Measurements from ENCODE around the gene LRMDA. TPM values are rescaled to one million over a fixed set of nuclear protein-coding genes. Genes with fewer than 3 reads are reported as not detected.

LRMDA gene
- total and polyA plus RNA-seq, 2 of the 13 experiments (the other 11 are each of a cell fraction or from before 2014, with no cell fraction given) = 13.4 to 22.0 TPM

GRCh38 chr10:76297780-76298281, 866.4 kb downstream of the LRMDA start (continued):
- peak; percentile 40; the same call in 1 of the 2 replicates for TF ChIP-seq ZNF331 (CRISPR knock-in tag; IDR thresholded peaks at IDR 0.05)
- TF ChIP-seq RBFOX2 (IDR thresholded peaks at IDR 0.05; ENCODE audit: low read depth, low read length) = 0 out of 2 replicates have a peak, but pooled peaks have one; percentile 18
- peak; percentile 89 for TF ChIP-seq ZEB1 (IDR thresholded peaks at IDR 0.05; ENCODE audit: insufficient replicate concordance, low read depth)
- TF ChIP-seq NONO (IDR thresholded peaks at IDR 0.05) = no peak
- peak; percentile 39; the same call in 1 of the 2 replicates for TF ChIP-seq NONO (CRISPR knock-in tag; conservative IDR thresholded peaks at IDR 0.05)
- no peak for TF ChIP-seq TBX3 (IDR thresholded peaks at IDR 0.05; ENCODE audit: borderline replicate concordance)
- no peak for TF ChIP-seq HOXA7 (CRISPR knock-in tag; IDR thresholded peaks at IDR 0.05)
- TF ChIP-seq EHMT2 (IDR thresholded peaks at IDR 0.05; ENCODE audit: borderline replicate concordance, low read depth, low read length) = peak; percentile 35; the same call in 1 of the 2 replicates
- TF ChIP-seq ZHX1 (CRISPR knock-in tag; IDR thresholded peaks at IDR 0.05; ENCODE audit: low read depth) = peak; percentile 40; the same call in 1 of the 2 replicates
- TF ChIP-seq ZNF121 (CRISPR knock-in tag; IDR thresholded peaks at IDR 0.05) = no peak
- peak; percentile 62; the same call in 1 of the 2 replicates for TF ChIP-seq ZNF775 (CRISPR knock-in tag; IDR thresholded peaks at IDR 0.05; ENCODE audit: borderline replicate concordance)
- TF ChIP-seq MAFK (conservative IDR thresholded peaks at IDR 0.05 in 1 of 2, IDR thresholded peaks at IDR 0.05 in 1 of 2; ENCODE audit: low read length in 2 of 2) = no peak
- no peak for TF ChIP-seq POLR2A (IDR thresholded peaks at IDR 0.05; ENCODE audit: insufficient read depth in 1 of 2, low read depth in 2 of 2, low read length in 2 of 2)
- TF ChIP-seq ZNF280D (CRISPR knock-in tag; IDR thresholded peaks at IDR 0.05) = peak; percentile 66; the same call in 1 of the 2 replicates
- no peak; the same call in 1 of the 2 replicates for TF ChIP-seq NFKBIZ (CRISPR knock-in tag; IDR thresholded peaks at IDR 0.05)
- peak; percentile 22; the same call in 1 of the 2 replicates for TF ChIP-seq TAF1 (CRISPR knock-in tag; IDR thresholded peaks at IDR 0.05)
- 0 out of 2 replicates have a peak, but pooled peaks have one; percentile 41 for TF ChIP-seq ISX (CRISPR knock-in tag; conservative IDR thresholded peaks at IDR 0.05)
- TF ChIP-seq ZNF609 (CRISPR knock-in tag; IDR thresholded peaks at IDR 0.05; ENCODE audit: borderline replicate concordance) = peak; percentile 93
- peak; percentile 32; the same call in 1 of the 2 replicates for TF ChIP-seq HOXD1 (CRISPR knock-in tag; IDR thresholded peaks at IDR 0.05)
- no peak for TF ChIP-seq ZSCAN25 (CRISPR knock-in tag; IDR thresholded peaks at IDR 0.05)

Data from HepG2 (cell line).